Lower leg skin (tissue), 4 donors: ENCODE results near the gene ABLIM3. TPM values are rescaled to one million over a fixed set of nuclear protein-coding genes. Genes with fewer than 3 reads are reported as not detected.

Experiments
- DNase-seq, 2 donors: peaks; one replicate each; pipeline ENCODE4 v3.0.0-alpha.2; 2019; ENCODE audit warnings: low spot score in 2 of 2
- H3K4me3 ChIP-seq: fragments of 200-600 bp; sonication (generic); 2 replicates; pipeline ENCODE4 v1.5.1; 2017; ENCODE audit warnings: mild to moderate bottlenecking, low read depth; ENCODE audit not compliant: poor library complexity, severe bottlenecking
- POLR2A ChIP-seq, 2 donors: fragments of 450-650 bp; IDR thresholded peaks; one replicate each; pipeline ENCODE4 v1.6.1; 2016 to 2017; ENCODE audit warnings: antibody characterized with exemption in 2 of 2, mild to moderate bottlenecking in 1 of 2, moderate library complexity in 1 of 2
- WGBS, 2 donors: methylation state at CpG; one replicate each; pipeline ENCODE4 v1.1.5; 2018; 5-methylcytosine and 5-hydroxymethylcytosine counted together
- intact Hi-C: fragments of 100-400 bp; cut with DNase I; formaldehyde crosslinking; loops from one replicate; pipeline ENCODE4 v1.15.0; 2023; ENCODE audit warnings: low total_unique reads
- total RNA-seq, 4 donors: library from RNA; depleted of rRNA; stranded (reverse); fragments of >200 nt; gene quantifications; one replicate each; pipeline ENCODE4 v1.1.0, GENCODE V29; 2016
- TF ChIP-seq, protein P1 (sequence below), 3 donors: fragments of 450-650 bp; IDR thresholded peaks; one replicate each; pipeline ENCODE4 v1.5.1; 2016; ENCODE audit warnings: antibody characterized with exemption in 3 of 3, mild to moderate bottlenecking in 3 of 3, moderate library complexity in 2 of 3

ABLIM3 gene
- total RNA-seq, 4 donors from 2014 or later: 4.2 to 12.3 (median 7.4) TPM

DNA sequence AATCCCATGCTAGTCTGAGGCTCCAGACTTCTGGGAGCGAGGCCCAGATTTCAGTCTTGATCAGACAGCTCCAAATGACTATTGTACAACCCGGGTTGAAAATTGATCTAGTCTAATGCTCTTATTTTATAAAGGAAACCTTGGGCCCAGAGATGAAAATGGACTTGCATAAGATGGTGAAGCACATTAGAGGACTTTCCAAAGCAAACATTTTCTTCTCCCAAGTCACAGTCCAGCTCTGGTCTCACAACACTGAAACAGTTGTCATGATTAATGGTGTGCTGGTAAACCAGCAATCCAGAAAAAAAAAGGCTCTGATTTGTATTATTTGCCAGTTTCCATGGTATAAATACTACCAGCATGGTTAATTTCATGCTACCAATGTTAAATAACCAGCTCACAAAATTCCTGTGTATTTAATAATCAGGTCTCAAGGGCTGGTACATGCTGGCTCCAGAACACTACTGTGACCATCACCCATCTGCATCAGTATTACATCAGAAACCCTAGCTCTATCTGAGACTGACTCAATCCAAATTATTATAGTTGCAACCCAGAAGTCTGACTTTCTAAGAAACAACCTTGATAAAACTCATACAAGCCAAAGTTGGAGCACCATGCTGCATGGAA lies 32.5 kb upstream of the ABLIM3 start:
- intact Hi-C loops: no loop called here
- WGBS, 2 donors: 89 to 91% methylated on average over 2 of the region's 2 CpGs

DNA sequence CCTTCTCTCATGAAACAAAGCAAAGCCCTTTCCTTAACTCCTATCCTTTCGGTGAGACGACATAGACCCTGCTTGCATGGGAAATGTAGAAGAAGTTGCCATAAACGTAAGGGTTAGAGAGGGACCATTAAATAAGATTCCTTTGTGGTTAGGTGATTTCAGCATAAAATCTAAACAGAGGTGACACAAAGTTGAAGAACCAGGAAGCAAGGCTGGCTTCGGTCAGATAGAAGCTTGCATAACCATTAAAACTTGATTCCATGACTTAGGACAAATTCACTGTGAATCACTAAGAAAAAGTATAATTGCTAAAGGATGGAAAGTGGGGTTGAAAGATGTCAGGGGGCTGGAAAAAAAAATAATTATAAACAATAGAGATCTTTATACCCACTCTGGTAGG lies 30.9 kb upstream of the ABLIM3 start:
- TF ChIP-seq, protein P1, sequence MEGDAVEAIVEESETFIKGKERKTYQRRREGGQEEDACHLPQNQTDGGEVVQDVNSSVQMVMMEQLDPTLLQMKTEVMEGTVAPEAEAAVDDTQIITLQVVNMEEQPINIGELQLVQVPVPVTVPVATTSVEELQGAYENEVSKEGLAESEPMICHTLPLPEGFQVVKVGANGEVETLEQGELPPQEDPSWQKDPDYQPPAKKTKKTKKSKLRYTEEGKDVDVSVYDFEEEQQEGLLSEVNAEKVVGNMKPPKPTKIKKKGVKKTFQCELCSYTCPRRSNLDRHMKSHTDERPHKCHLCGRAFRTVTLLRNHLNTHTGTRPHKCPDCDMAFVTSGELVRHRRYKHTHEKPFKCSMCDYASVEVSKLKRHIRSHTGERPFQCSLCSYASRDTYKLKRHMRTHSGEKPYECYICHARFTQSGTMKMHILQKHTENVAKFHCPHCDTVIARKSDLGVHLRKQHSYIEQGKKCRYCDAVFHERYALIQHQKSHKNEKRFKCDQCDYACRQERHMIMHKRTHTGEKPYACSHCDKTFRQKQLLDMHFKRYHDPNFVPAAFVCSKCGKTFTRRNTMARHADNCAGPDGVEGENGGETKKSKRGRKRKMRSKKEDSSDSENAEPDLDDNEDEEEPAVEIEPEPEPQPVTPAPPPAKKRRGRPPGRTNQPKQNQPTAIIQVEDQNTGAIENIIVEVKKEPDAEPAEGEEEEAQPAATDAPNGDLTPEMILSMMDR (IDR thresholded peaks at IDR 0.05): no peak
- no peak for TF ChIP-seq POLR2A (IDR thresholded peaks at IDR 0.05)
- 90 to 91% methylated on average over 4 of the region's 4 CpGs for WGBS, 2 donors
- intact Hi-C loops: loop anchor here (10.0 kb wide), 1 partner anchor 376 kb away; no protein-coding TSS in a partner anchor
- H3K4me3 ChIP-seq: no peak overlapping the region
- no peak for DNase-seq

More for the DNA sequence above, 32.5 kb upstream of the ABLIM3 start:
- no peak for DNase-seq
- no peak for TF ChIP-seq POLR2A (IDR thresholded peaks at IDR 0.05)
- TF ChIP-seq, protein P1 (IDR thresholded peaks at IDR 0.05): no peak
- no peak overlapping the region for H3K4me3 ChIP-seq

DNA sequence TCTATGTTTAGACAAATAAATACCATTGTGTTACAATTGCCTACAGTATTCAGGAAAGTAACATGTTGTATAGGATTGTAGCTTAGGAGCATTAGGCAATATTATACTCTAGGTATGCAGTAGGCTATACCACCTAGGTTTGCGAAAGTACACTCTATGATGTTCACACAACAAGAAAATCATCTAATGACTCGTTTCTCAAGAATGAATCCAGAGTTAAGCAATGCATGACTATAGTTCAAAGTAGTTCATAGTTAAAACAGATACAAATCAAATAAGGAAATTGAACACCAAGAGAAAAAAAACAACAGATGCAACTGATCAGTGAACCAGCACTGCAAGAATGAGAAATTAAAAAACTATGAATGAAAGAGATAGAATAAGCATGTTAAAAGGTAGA lies 27.6 kb upstream of the ABLIM3 start:
- intact Hi-C loops: loop anchor here (10.0 kb wide), 1 partner anchor 379 kb away; no protein-coding TSS in a partner anchor
- DNase-seq: no peak
- TF ChIP-seq, protein P1 (IDR thresholded peaks at IDR 0.05): no peak
- TF ChIP-seq POLR2A (IDR thresholded peaks at IDR 0.05): no peak
- WGBS, 2 donors: 52 to 62% methylated on average over 2 of the region's 2 CpGs
- H3K4me3 ChIP-seq: no peak overlapping the region

DNA sequence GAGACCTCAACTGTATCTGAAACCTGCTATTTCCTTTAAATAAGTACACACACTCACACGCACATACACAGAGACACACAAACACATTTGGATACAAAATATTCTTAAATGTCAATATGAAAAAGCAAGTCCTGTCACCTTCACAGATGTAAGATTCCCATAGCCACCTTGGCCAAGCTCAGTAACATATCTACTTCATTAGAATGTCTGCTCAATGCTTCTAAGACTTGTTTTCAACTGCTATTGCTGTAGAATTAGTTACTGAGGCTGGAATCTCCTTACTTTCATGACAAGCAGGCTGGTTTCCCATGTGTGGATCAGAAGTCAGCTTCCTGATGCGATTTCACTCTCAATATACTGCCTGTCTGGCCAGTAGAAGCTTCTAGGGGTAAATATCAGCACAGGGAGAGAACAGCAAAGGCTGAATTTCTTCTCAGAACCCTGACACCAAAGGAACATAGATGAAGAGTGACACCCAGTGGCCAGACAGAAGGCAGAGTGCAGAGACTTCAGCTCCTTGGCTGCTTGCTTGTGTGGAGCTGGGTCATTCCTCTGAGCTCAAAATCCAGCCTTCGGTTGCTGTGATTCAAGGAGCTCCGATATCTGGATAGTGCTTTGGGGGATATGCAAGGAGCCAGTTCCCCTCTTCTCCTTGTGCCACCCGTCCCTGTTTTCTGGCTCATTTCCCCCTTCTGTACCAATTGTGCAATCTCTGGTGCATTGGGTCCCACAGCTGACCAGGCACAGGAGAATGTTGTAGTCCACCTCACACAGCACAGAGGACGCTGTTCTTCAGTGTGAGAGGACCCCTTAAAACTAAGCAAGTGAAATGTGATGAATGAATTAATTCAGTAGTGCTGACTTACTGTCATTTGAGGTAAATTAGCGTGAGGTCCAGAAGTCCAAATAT lies 26.6 kb upstream of the ABLIM3 start:
- intact Hi-C loops: loop anchor here (10.0 kb wide), 1 partner anchor 380 kb away; no protein-coding TSS in a partner anchor
- no peak overlapping the region for H3K4me3 ChIP-seq
- WGBS, 2 donors: 31 to 35% methylated on average over 7 of the region's 7 CpGs
- DNase-seq: peak in 1 of 2 donors; percentile 50
- TF ChIP-seq, protein P1 (IDR thresholded peaks at IDR 0.05): no peak
- no peak for TF ChIP-seq POLR2A (IDR thresholded peaks at IDR 0.05)

DNA sequence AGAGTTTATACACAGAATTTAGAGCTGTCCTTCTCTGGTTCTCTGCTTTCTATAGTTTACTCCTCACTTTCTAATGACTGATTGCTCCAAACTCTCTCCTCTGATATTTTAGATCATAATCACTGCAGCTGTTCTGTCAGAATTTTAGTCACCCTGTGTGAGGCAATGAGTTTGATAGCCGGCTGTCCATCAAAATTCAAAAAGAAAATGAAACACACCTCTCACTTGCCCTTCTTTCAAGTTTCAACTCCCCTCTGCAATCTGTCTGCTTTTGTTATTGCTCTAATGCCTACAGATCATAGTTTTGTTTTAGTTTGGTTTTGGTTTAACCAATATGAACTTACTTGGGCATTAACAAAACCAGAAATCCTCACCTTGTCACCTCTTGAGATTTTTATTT lies 23.3 kb upstream of the ABLIM3 start:
- intact Hi-C loops: loop anchor here (10.0 kb wide), 1 partner anchor 383 kb away; no protein-coding TSS in a partner anchor
- no peak for DNase-seq
- WGBS, 2 donors: 74 to 83% methylated on average over 1 of the region's 1 CpG
- TF ChIP-seq POLR2A (IDR thresholded peaks at IDR 0.05): no peak
- H3K4me3 ChIP-seq: no peak overlapping the region

DNA sequence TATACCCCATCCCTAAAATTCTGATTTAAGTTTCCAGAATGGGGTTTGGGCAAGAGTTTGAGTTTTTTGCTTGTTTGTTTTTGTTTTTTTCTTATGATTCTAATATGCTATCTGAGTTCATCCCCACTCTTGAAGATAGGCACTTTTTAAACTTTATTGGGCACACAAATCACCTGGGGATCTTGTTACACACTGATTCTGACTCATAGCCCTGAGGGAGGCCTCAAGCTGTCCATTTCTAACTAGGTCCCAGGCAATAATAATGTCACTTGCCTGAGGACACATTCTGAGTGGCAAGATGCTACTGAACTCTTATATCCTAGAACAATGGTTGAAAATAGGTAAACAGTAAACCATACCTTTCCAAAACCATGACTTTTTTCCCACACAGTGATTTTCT lies 22.8 kb upstream of the ABLIM3 start:
- intact Hi-C loops: loop anchor here (10.0 kb wide), 1 partner anchor 384 kb away; no protein-coding TSS in a partner anchor
- no peak overlapping the region for H3K4me3 ChIP-seq
- no peak for DNase-seq
- no peak for TF ChIP-seq POLR2A (IDR thresholded peaks at IDR 0.05)
- TF ChIP-seq, protein P1 (IDR thresholded peaks at IDR 0.05): no peak
